ENCODE results near the gene FUT4.
"Not testable (repeated sequence)": the region's sequence is repeated elsewhere in the genome, so short reads cannot be mapped to it uniquely, and the experiment has no call there.

FUT4 gene

DNA sequence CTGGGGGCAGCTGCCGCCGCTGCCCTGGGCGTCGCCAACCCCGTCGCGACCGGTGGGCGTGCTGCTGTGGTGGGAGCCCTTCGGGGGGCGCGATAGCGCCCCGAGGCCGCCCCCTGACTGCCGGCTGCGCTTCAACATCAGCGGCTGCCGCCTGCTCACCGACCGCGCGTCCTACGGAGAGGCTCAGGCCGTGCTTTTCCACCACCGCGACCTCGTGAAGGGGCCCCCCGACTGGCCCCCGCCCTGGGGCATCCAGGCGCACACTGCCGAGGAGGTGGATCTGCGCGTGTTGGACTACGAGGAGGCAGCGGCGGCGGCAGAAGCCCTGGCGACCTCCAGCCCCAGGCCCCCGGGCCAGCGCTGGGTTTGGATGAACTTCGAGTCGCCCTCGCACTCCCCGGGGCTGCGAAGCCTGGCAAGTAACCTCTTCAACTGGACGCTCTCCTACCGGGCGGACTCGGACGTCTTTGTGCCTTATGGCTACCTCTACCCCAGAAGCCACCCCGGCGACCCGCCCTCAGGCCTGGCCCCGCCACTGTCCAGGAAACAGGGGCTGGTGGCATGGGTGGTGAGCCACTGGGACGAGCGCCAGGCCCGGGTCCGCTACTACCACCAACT is 1.0 kb downstream of the FUT4 start:
- Mint-ChIP-seq H3K27ac (peak overlapping the region; percentile 71 to 83), H3K9me3 (no peaks in the 10 kb centered on the region), H3K27me3 (peaks cover 0 to 6% of the 10 kb centered on the region in 2 donors), H3K4me1 (ENCODE audit: low read depth in 2 of 2) (peaks cover 31 to 41% of the 10 kb centered on the region in 2 donors), H3K36me3 (ENCODE audit: insufficient read depth) (peaks cover 5% of the 10 kb centered on the region), H3K4me3 (peak overlapping the region; percentile 92 to 97)
- DNase-seq (no peak), ATAC-seq (replicated peaks) (no peak)

DNA sequence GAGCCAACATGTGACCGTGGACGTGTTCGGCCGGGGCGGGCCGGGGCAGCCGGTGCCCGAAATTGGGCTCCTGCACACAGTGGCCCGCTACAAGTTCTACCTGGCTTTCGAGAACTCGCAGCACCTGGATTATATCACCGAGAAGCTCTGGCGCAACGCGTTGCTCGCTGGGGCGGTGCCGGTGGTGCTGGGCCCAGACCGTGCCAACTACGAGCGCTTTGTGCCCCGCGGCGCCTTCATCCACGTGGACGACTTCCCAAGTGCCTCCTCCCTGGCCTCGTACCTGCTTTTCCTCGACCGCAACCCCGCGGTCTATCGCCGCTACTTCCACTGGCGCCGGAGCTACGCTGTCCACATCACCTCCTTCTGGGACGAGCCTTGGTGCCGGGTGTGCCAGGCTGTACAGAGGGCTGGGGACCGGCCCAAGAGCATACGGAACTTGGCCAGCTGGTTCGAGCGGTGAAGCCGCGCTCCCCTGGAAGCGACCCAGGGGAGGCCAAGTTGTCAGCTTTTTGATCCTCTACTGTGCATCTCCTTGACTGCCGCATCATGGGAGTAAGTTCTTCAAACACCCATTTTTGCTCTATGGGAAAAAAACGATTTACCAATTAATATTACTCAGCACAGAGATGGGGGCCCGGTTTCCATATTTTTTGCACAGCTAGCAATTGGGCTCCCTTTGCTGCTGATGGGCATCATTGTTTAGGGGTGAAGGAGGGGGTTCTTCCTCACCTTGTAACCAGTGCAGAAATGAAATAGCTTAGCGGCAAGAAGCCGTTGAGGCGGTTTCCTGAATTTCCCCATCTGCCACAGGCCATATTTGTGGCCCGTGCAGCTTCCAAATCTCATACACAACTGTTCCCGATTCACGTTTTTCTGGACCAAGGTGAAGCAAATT is 1.8 kb downstream of the FUT4 start:
- Mint-ChIP-seq H3K27me3 (no peaks in the 10 kb centered on the region), H3K4me3 (peak overlapping the region; percentile 92 to 97), H3K4me1 (ENCODE audit: low read depth in 2 of 2) (peaks cover 33 to 44% of the 10 kb centered on the region in 2 donors), H3K36me3 (ENCODE audit: insufficient read depth) (peaks cover 5% of the 10 kb centered on the region), H3K27ac (peak overlapping the region; percentile 71 to 83), H3K9me3 (no peaks in the 10 kb centered on the region)
- ATAC-seq (replicated peaks) = no peak
- DNase-seq = no peak

DNA sequence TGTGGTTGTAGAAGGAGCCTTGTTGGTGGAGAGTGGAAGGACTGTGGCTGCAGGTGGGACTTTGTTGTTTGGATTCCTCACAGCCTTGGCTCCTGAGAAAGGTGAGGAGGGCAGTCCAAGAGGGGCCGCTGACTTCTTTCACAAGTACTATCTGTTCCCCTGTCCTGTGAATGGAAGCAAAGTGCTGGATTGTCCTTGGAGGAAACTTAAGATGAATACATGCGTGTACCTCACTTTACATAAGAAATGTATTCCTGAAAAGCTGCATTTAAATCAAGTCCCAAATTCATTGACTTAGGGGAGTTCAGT is 2.4 kb downstream of the FUT4 start:
- H3K9me3 Mint-ChIP-seq = no peaks in the 10 kb centered on the region
- H3K36me3 Mint-ChIP-seq (ENCODE audit: insufficient read depth) = peaks cover 5% of the 10 kb centered on the region
- no peaks in the 10 kb centered on the region for H3K27me3 Mint-ChIP-seq
- peaks cover 33 to 46% of the 10 kb centered on the region in 2 donors for H3K4me1 Mint-ChIP-seq (ENCODE audit: low read depth in 2 of 2)
- H3K4me3 Mint-ChIP-seq = peak overlapping the region; percentile 92 to 97
- peak overlapping the region; percentile 71 to 83 for H3K27ac Mint-ChIP-seq
- no peak for DNase-seq
- no peak for ATAC-seq (replicated peaks)

DNA sequence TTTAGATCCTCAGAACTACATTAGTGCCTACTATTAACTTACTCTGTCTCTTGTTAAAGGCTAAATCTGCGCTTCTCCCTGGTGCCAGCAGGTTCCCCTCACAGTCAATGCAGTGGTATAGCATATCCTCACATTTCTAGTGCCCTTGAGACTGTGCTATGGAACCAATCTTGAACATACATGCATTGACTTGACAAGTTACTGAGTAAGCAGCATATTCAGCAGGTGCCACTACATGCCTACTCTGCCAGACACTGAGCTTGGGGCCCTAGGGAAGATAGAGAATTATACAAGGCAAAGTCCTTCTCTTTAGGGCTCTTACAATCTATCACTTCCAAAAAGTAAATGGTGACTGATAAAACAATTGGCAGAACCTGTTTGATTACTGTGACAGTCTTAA is 3.2 kb downstream of the FUT4 start:
- no peak for DNase-seq
- no peaks in the 10 kb centered on the region for H3K9me3 Mint-ChIP-seq
- no peak for ATAC-seq (replicated peaks)
- H3K36me3 Mint-ChIP-seq (ENCODE audit: insufficient read depth) = peaks cover 5% of the 10 kb centered on the region
- peaks cover 33 to 46% of the 10 kb centered on the region in 2 donors for H3K4me1 Mint-ChIP-seq (ENCODE audit: low read depth in 2 of 2)
- no peak overlapping the region for H3K27ac Mint-ChIP-seq
- H3K4me3 Mint-ChIP-seq = peak overlapping the region; percentile 13 to 92
- H3K27me3 Mint-ChIP-seq = no peaks in the 10 kb centered on the region

DNA sequence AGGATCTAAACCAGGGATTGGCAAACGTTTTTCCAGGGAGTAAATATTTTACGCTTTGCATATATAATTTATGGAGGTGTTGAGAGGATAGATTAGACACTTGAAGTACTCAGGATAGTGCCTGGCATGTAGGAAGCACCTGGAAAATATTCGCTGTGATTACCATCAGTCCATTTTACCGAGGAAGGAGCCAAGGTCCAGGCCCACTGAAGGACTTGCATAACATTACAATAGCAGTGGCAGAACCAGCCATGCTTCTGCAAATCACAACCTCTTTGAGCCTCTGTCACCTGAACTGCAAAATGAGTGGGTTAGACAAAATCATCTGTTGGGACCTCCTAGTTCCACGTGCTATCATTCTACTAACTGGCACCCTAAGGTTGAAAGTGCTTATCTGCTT is 5.4 kb downstream of the FUT4 start:
- Mint-ChIP-seq H3K9me3 (no peaks in the 10 kb centered on the region), H3K27me3 (no peaks in the 10 kb centered on the region), H3K27ac (no peak overlapping the region), H3K4me1 (ENCODE audit: low read depth in 2 of 2) (peaks cover 22 to 38% of the 10 kb centered on the region in 2 donors), H3K4me3 (peak overlapping the region in 1 of 2 donors; percentile 12), H3K36me3 (ENCODE audit: insufficient read depth) (no peaks in the 10 kb centered on the region)
- ATAC-seq (replicated peaks) (no peak), DNase-seq (no peak)

DNA sequence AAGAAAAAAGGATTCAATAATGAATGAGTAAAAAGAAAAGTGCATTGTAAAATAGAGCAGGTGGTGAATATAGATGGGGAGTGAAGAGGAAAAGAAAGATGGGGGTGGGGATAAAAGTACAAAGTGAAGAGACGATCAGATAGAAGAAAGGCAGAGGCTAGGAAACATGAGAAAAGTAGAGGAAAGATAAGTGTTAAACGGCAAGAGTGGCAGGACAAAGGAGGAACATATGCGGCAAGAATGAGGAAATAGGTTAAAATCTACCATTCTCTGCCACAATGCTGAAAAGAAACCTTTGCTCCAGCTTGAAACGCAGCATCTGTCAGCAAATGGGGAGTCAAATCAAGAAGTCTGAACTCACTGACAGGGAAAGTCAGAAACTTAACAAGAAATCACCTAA is 6.8 kb downstream of the FUT4 start:
- ATAC-seq (replicated peaks) = no peak
- Mint-ChIP-seq H3K4me3 (no peak overlapping the region), H3K36me3 (ENCODE audit: insufficient read depth) (no peaks in the 10 kb centered on the region), H3K4me1 (ENCODE audit: low read depth in 2 of 2) (peaks cover 18 to 36% of the 10 kb centered on the region in 2 donors), H3K27me3 (no peaks in the 10 kb centered on the region), H3K9me3 (no peaks in the 10 kb centered on the region), H3K27ac (no peak overlapping the region)
- DNase-seq = no peak

DNA sequence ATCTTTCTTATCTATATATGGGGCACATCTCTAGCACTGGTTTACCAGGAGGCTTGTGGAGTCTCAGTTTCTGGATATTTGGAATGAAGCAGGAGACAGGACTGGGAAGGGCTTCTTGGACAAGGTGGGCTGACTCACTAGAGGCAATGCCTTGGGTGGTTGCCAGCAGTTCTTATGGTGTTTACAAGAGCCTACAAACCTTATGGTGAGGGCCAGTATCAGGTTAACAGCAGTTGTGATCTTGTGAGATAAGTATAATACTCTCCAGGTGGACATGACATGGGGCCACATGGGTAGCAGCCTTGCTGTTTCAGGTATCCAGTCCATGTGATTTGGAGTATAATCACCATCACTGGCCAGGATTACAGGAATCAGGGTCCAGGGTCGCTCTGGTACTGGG is 10.2 kb downstream of the FUT4 start:
- no peak for DNase-seq
- H3K36me3 Mint-ChIP-seq (ENCODE audit: insufficient read depth) = no peaks in the 10 kb centered on the region
- no peaks in the 10 kb centered on the region for H3K27me3 Mint-ChIP-seq
- no peak overlapping the region for H3K27ac Mint-ChIP-seq
- peaks cover 3 to 10% of the 10 kb centered on the region in 2 donors for H3K4me1 Mint-ChIP-seq (ENCODE audit: low read depth in 2 of 2)
- H3K4me3 Mint-ChIP-seq = no peak overlapping the region
- ATAC-seq (replicated peaks) = no peak
- no peaks in the 10 kb centered on the region for H3K9me3 Mint-ChIP-seq

DNA sequence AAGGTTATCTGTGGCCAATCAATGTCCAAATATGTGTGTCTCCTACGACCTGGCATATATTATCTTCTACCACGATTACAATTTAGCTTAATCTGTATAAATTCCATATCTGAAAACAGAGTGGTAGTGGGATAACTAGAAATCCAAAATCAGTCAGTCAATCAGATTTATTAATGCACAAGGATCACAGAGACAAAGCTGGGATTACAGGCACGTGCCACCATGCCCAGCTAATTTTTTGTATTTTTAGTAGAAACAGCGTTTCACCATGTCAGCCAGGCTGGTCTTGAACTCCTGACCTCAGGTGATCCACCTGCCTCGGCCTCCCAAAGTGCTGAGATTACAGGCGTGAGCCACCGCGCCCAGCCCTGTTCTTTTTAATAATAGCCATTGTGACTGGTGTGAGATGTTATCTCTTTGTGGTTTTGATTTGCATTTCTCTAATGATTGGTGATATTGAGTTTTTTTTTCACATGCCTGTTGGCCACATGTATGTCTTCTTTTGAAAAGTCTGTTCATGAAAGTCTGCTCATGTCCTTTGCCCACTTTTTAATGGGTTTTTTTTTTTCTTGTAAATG is 12.1 kb downstream of the FUT4 start:
- H3K9me3 Mint-ChIP-seq; H3K27me3 Mint-ChIP-seq; ATAC-seq (replicated peaks); DNase-seq; H3K4me3 Mint-ChIP-seq; H3K36me3 Mint-ChIP-seq (ENCODE audit: insufficient read depth); H3K4me1 Mint-ChIP-seq (ENCODE audit: low read depth in 2 of 2): not testable (repeated sequence)
- peak overlapping the region in 1 of 2 donors; percentile 18 for H3K27ac Mint-ChIP-seq

DNA sequence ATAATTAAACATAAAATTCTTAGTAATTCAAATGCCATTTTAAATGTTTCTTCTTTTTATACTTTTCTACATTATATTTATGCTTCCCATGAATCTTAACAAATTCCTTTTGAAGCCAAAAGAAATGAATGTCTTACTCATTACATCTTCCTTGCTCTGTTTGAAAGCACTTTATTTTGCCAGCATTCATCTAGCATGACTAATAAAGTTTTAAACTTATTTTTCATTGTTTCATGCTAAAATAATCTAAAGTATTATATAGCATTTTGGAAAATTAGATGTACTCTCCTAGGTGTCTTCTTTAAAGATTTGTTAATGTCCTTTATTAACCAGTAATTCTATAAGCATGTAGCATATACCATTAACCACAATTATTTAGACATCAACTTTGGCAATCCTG is 13.7 kb downstream of the FUT4 start:
- no peak for DNase-seq
- Mint-ChIP-seq H3K27me3 (no peaks in the 10 kb centered on the region), H3K36me3 (ENCODE audit: insufficient read depth) (no peaks in the 10 kb centered on the region), H3K9me3 (no peaks in the 10 kb centered on the region), H3K4me3 (no peak overlapping the region), H3K27ac (no peak overlapping the region), H3K4me1 (ENCODE audit: low read depth in 2 of 2) (peaks cover 0 to 1% of the 10 kb centered on the region in 2 donors)
- no peak for ATAC-seq (replicated peaks)

DNA sequence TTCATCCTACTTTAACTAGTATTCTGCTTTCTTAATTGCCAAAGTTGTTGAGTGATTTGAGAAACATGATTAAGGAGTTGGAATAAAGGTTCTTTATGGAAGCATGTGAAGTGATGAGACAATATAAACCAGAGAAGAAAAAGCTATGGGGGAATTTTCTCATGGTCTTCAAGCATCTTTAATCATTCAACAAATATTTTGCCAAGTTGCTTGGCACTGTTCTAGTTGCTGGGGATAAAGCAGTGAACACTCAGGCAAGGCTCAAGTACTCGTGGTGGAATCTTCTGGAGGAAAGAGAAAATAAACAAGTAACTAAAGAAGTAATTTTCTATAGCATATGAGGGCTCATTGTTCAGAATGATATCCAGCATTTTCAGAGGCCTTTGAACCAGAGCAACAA is 14.3 kb downstream of the FUT4 start:
- H3K27me3 Mint-ChIP-seq = no peaks in the 10 kb centered on the region
- no peaks in the 10 kb centered on the region for H3K36me3 Mint-ChIP-seq (ENCODE audit: insufficient read depth)
- H3K9me3 Mint-ChIP-seq = no peaks in the 10 kb centered on the region
- ATAC-seq (replicated peaks) (no peak), DNase-seq (no peak)
- H3K4me1 Mint-ChIP-seq (ENCODE audit: low read depth in 2 of 2) = peaks cover 0 to 1% of the 10 kb centered on the region in 2 donors
- H3K4me3 Mint-ChIP-seq = no peak overlapping the region
- H3K27ac Mint-ChIP-seq = no peak overlapping the region

DNA sequence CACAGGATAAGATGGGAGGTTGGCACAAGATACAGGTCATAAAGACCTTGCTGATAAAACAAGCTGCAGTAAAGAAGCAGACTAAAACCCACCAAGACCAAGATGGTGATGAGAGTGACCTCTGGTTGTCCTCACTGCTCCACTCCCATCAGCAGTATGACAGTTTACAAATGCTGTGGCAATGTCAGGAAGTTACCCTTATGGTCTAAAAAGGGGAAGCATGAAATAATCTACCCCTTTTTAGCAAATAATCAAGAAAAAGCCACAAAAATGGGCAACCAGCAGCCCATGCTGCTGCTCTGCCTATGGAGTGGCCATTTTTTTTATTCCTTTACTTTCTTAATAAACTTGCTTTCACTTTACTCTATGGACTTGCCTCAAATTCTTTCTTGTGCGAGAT is 14.7 kb downstream of the FUT4 start:
- no peak for ATAC-seq (replicated peaks)
- H3K27ac Mint-ChIP-seq = no peak overlapping the region
- H3K4me3 Mint-ChIP-seq = no peak overlapping the region
- no peaks in the 10 kb centered on the region for H3K27me3 Mint-ChIP-seq
- no peaks in the 10 kb centered on the region for H3K36me3 Mint-ChIP-seq (ENCODE audit: insufficient read depth)
- DNase-seq = no peak
- no peaks in the 10 kb centered on the region for H3K9me3 Mint-ChIP-seq
- H3K4me1 Mint-ChIP-seq (ENCODE audit: low read depth in 2 of 2) = peaks cover 0 to 1% of the 10 kb centered on the region in 2 donors

DNA sequence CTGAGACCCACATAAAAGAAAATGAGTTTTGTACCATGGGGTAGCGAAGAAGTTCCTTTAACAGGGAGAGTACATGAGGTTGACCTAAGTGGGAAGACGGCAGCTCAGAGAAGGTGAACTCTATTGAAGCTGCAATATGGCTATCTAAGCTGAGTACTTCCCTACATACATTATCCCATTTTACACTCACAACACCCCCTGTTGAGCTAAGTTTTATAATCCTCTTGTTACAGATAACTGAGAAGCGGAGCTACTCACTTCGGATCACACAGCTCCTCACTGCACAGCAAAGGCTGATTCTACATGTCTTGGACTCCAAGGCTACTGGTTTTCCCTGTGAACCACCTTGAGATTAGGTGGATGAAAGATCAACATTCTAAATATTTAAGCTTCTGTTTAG is 15.2 kb downstream of the FUT4 start:
- H3K36me3 Mint-ChIP-seq (ENCODE audit: insufficient read depth) = no peaks in the 10 kb centered on the region
- H3K4me3 Mint-ChIP-seq = no peak overlapping the region
- ATAC-seq (replicated peaks) (no peak), DNase-seq (no peak)
- H3K27ac Mint-ChIP-seq = no peak overlapping the region
- H3K4me1 Mint-ChIP-seq (ENCODE audit: low read depth in 2 of 2) = peaks cover 0 to 1% of the 10 kb centered on the region in 2 donors
- H3K9me3 Mint-ChIP-seq = no peaks in the 10 kb centered on the region
- no peaks in the 10 kb centered on the region for H3K27me3 Mint-ChIP-seq

DNA sequence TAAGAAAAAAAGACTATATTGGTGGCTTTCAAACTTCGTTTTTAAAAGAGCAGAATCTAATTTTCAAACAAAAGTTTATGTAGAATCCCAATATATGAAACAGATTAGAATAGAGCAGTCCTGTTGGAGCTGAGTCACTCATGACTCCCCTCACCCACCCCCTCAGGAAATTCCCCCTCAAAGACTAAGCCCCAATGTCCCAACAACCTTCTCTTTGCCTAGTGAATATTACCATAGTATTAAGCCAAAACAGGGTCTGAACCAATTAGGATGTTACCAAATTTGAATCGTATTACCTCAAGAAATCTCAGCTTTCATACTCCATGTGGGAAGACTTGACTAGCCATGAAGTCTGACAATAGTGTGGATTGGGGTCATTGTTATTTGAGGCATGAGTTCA is 15.6 kb downstream of the FUT4 start:
- no peaks in the 10 kb centered on the region for H3K9me3 Mint-ChIP-seq
- peaks cover 0 to 1% of the 10 kb centered on the region in 2 donors for H3K4me1 Mint-ChIP-seq (ENCODE audit: low read depth in 2 of 2)
- H3K27me3 Mint-ChIP-seq = no peaks in the 10 kb centered on the region
- ATAC-seq (replicated peaks) = no peak
- H3K4me3 Mint-ChIP-seq = no peak overlapping the region
- no peaks in the 10 kb centered on the region for H3K36me3 Mint-ChIP-seq (ENCODE audit: insufficient read depth)
- H3K27ac Mint-ChIP-seq = no peak overlapping the region
- DNase-seq = no peak

DNA sequence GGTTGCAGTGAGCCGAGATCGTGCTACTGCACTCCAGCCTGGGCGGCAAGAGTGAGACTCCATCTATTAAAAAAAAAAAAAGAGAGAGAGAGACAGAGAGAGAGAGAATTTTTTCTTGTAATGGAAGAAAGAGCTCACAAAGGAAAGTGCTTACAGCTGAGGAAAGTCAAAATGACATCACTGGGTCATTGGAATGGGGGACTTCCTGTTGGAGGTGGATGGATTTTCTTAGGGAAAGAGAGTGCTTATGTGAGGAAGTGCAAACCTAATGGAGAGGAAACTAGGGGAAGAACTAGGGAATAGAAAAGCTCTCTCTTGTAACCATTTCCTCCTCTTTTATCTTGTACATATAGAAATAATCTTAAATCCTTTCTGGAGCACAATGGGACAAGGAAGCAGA is 17.1 kb downstream of the FUT4 start:
- no peaks in the 10 kb centered on the region for H3K27me3 Mint-ChIP-seq
- ATAC-seq (replicated peaks) (no peak), DNase-seq (no peak)
- H3K4me3 Mint-ChIP-seq = no peak overlapping the region
- H3K36me3 Mint-ChIP-seq (ENCODE audit: insufficient read depth) = no peaks in the 10 kb centered on the region
- no peak overlapping the region for H3K27ac Mint-ChIP-seq
- H3K9me3 Mint-ChIP-seq = no peaks in the 10 kb centered on the region
- H3K4me1 Mint-ChIP-seq (ENCODE audit: low read depth in 2 of 2) = peaks cover 0 to 1% of the 10 kb centered on the region in 2 donors
